NCI-H1105 treated with DMSO at 0.1 percent for 48 hours (cell line): Measurements from ENCODE around the gene RPL29.
"Not testable (repeated sequence)": the region's sequence is repeated elsewhere in the genome, so short reads cannot be mapped to it uniquely, and the experiment has no call there.

Source experiments
- DNase-seq: peaks from one replicate; lab custom pipeline; 2025; lab: John Stamatoyannopoulos, UW

Gene RPL29

DNA sequence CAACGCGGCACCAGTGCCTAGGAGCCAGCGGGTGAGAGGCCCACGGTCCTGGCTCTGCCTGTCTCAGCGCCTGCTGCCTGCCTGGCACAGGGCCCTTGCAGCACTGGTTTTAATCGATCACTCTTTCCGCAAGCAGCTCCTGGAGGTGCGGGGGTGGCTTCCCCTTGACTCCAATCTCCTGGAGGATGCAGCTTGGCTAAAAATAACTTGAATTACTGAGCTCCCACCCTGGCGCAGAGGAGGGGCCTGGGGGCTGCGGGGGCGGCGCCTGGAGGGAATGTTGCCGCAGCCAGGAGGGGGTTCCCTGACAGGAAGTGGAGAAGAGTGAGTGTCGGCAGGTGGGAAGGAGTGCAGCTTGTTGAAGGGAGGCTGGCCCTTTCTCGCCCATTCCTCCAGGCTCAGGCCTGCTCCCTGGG, 9.9 kb upstream of the RPL29 start:
- peak; percentile 24 for DNase-seq

GRCh38 chr3:52004906-52005395, 9.3 kb upstream of the RPL29 start:
- no peak for DNase-seq

DNA sequence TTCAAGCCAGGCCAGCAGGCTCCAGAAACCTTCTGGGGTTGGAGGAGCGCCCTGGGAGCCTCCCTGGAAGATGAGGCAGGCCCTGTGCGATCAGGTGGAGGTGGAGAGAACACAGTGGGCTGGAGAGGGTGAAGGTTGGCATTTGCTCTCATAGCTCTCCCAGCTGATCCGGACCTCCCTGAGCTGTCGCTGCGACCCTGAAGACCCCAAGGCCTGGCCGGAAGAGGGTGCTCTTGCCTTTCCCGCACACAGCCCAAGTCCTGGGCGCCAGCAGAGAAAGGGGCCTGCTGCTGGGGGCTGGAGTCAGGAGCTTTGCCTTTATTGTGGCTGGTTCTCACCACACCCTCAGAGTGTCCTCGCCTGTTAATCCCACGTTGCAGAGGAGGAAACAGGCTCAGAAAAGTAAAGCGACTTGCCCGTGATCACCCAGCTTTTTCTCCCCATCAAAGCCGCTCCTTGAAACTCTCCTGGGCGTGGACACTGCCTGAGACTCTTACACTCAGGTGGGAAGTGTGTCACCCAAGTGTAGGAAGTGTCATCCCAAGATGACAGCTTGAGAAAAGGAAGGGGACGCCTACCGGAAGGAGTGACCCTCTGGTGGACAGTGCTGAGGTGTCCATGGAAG, 8.6 kb upstream of the RPL29 start:
- no peak for DNase-seq

DNA sequence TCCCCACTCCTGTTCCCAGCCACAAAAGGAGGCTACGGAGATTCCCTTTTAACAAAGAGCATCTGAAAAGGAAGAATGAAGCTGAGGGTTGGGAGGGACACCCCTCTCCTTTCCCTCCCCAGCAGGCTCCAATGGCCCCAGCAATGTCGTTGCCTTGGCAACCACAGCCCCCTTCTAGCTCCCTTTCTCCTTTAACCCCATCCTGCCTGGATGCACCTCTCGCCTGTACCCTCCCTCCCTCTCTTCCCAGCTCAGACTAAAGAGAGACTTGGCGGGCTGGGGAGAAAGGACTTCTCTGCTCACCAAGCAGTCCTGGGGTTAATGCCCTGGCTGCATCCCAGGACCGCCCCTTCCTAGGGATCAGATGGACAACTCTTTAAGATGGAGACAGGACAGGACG, 7.1 kb upstream of the RPL29 start:
- DNase-seq = no peak

GRCh38 chr3:52001443-52001974, 5.8 kb upstream of the RPL29 start:
- peak; percentile 70 for DNase-seq

DNA sequence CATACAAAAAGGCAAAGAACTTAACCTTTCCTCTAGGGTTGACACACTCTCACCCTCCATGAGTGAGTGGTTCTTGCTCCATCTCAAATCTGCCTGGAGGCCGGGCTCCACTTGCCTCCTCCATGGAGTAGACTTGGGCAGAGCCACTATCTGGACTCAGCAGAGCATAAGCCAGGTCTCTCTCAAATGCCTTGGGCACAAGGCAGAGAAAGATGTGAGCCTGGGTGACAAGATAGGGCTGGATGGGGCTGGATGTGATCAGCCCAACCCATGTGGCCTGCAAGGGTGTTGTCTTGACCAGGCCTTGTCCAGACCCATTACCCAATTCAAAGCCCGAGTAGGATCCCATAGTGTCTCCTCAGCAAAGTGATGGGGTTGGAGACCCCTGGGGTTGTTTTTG, 4.2 kb upstream of the RPL29 start:
- DNase-seq = no peak

- DNase-seq = no peak
These were observed 3.1 kb upstream of the RPL29 start for GRCh38 chr3:51998774-51999173.

GRCh38 chr3:51997935-51998596, 2.4 kb upstream of the RPL29 start:
- DNase-seq = no peak

- DNase-seq = no peak
These were observed 1.5 kb upstream of the RPL29 start for GRCh38 chr3:51997172-51997571.

GRCh38 chr3:51994530-51994929, 1.2 kb downstream of the RPL29 start:
- DNase-seq = no peak

- not testable (repeated sequence) for DNase-seq
These were observed 2.0 kb downstream of the RPL29 start for GRCh38 chr3:51993657-51994056.

DNA sequence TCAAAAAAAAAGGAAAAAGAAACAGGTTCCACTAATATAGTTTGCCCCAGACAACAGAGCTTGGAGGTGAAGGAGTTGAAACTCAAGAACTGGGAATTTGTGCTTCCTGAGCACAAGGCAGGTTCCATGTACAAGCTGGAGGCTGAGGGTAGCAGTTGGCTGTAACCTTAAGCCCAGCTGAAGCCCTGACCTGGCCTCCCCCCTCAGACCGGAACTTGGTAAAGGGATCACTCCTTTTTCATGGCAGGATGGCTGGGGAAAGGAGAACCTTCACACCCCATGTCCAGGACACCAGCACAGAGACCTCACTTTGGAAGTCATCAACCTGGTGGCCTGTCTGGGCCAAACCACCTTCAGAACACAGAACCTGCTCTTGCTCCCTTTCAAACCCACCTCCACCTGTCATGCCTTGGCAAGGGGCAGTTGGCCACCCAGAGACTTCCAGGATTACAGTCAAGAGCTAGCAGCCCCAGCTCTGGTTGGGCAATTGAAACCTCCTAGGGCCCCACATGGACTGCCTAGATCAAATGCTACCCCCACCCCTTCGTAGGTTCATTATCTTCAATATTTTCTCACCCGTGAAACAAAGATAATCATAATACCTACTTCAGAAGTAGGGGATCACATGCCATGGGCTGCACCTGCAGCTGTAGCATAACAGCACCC, 3.5 kb downstream of the RPL29 start:
- no peak for DNase-seq

- DNase-seq = not testable (repeated sequence)
These were observed 5.2 kb downstream of the RPL29 start for GRCh38 chr3:51990501-51990971.

- DNase-seq = no peak
These were observed 7.2 kb downstream of the RPL29 start for GRCh38 chr3:51988286-51989146.

DNA sequence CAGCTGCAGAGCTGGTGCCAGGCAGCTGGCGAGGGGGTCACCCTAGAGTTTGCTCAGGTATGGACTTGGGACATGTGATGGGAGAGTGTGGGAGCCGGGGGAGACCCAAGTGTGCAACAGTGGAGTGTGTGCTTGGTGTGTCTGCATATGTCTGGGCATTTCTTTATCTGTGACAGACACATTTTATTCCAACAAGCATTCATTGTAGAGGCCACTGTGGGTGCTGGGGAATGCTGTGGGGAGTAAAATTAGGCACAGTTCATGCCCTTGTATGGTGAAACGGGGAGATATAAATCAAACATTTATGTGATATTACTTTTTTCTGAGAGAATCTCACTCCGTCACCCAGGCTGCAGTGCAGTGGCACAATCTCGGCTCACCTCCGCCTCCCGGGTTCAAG, 8.1 kb downstream of the RPL29 start:
- no peak for DNase-seq

DNA sequence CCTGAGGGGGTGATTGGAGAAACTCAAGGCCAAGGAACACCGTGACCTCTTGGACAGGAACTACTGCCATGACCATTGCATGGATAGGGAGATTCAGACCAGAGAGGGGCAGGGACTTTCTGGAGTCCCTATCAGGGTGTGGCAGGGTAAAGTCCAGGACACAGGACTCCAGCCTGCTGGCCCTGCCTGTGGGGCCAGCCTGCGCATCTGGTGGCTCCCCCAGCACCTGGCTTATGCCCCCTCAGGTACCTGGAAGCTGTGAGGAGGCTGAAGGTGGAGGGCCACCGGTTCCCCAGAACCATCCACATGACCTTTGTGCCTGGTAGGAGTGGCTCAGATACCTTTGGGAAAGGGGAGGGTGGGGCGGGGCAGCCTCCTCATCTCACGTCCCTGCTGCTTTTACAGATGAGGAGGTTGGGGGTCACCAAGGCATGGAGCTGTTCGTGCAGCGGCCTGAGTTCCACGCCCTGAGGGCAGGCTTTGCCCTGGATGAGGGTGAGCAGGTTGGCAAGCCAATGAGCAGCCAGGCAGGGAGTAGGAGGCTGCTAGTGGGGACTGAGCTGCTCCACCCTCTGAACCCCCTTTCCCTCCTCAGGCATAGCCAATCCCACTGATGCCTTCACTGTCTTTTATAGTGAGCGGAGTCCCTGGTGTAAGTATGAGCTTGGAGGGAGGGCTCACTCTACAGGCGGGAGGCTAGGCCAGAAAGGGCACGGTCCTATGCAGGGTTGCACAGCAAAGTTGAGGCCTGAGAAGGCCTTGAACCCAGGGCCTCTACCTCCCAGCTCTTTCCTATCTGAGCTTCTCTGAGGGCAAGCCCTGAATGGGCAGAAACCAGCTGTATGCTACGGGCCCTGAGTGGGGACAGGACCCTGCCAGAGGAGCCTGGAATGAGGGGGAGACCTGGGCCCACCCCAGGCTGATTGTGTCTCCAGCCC, 9.4 kb downstream of the RPL29 start:
- no peak for DNase-seq

DNA sequence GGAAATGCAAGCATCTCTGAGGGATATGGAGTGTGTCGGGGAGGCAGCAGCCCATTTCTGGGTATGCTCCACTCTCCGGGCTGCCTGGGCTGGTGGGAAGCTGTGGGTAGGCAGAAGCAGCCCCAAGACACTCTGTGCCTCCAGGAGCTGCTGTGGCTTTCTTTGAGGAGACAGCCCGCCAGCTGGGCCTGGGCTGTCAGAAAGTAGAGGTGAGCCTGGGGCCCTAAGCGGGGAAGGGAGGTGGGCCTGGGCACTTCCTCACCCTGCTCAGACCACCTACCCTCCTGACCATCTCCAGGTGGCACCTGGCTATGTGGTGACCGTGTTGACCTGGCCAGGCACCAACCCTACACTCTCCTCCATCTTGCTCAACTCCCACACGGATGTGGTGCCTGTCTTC, 10.6 kb downstream of the RPL29 start:
- DNase-seq = no peak

GRCh38 chr3:51984269-51984647, 11.4 kb downstream of the RPL29 start:
- no peak for DNase-seq

GRCh38 chr3:51983578-51984268, 12.0 kb downstream of the RPL29 start:
- no peak for DNase-seq
